Breast epithelium (tissue), 4 donors: ENCODE measurements around the gene YTHDF2. TPM values are rescaled to one million over a fixed set of nuclear protein-coding genes. Genes with fewer than 3 reads are reported as not detected.

ENCODE experiments used
- DNase-seq, 2 donors: peaks; one replicate each; pipeline ENCODE4 v3.0.0-alpha.2; 2019; ENCODE audit warnings: low spot score in 2 of 2
- H3K27ac ChIP-seq, 2 donors: fragments of 200-600 bp; sonication (generic) in 1 of 2; one replicate each; pipeline ENCODE4 v1.5.1; 2016 to 2019; ENCODE audit warnings: mild to moderate bottlenecking in 1 of 2
- H3K27me3 ChIP-seq, 2 donors: fragments of 200-600 bp; sonication (generic) in 1 of 2; one replicate each; pipeline versions ENCODE4 v1.5.1 to v1.6.0; 2017 to 2019; ENCODE audit warnings: control low read depth in 1 of 2, mild to moderate bottlenecking in 1 of 2
- H3K36me3 ChIP-seq: fragments of 200-600 bp; one replicate; pipeline ENCODE4 v1.5.1; 2019
- H3K4me1 ChIP-seq, 2 donors: fragments of 200-600 bp; sonication (generic); one replicate each; pipeline ENCODE4 v1.5.1; 2016 to 2019; ENCODE audit warnings: control low read depth in 1 of 2
- H3K4me3 ChIP-seq, 3 donors: fragments of 200-600 bp; sonication (generic); 1 replicate in 2 of 3; 2 replicates in 1 of 3; pipeline ENCODE4 v1.5.1; 2016 to 2019; ENCODE audit warnings: mild to moderate bottlenecking in 3 of 3, moderate library complexity in 2 of 3
- H3K9me3 ChIP-seq, 2 donors: fragments of 200-600 bp; sonication (generic) in 1 of 2; one replicate each; pipeline ENCODE4 v1.5.1; 2016 to 2019; ENCODE audit warnings: control low read depth in 1 of 2
- POLR2A ChIP-seq: fragments of 450-650 bp; IDR thresholded peaks from one replicate; pipeline ENCODE4 v1.6.1; 2016; ENCODE audit warnings: antibody characterized with exemption, mild to moderate bottlenecking, moderate library complexity
- POLR2AphosphoS5 ChIP-seq, 3 donors: sonication (generic); formaldehyde crosslinking; IDR thresholded peaks; one replicate each; pipeline ENCODE4 v1.6.1; 2017; ENCODE audit warnings: antibody characterized with exemption in 3 of 3
- intact Hi-C: fragments of 100-400 bp; cut with DNase I; formaldehyde crosslinking; loops from one replicate; pipeline ENCODE4 v1.15.1; 2023; ENCODE audit warnings: low total_unique reads
- total RNA-seq, 3 donors: library from RNA; depleted of rRNA; stranded (reverse); fragments of >200 nt; gene quantifications; one replicate each; pipeline ENCODE4 v1.1.0, GENCODE V29; 2016
- TF ChIP-seq, protein P1 (sequence below), 3 donors: fragments of 450-650 bp; IDR thresholded peaks; one replicate each; pipeline ENCODE4 v1.5.1; 2016 to 2017; ENCODE audit warnings: antibody characterized with exemption in 3 of 3, mild to moderate bottlenecking in 3 of 3, moderate library complexity in 3 of 3

YTHDF2 gene
- total RNA-seq, 3 donors from 2014 or later, result 43.5 to 74.1 (median 66.5) TPM

DNA sequence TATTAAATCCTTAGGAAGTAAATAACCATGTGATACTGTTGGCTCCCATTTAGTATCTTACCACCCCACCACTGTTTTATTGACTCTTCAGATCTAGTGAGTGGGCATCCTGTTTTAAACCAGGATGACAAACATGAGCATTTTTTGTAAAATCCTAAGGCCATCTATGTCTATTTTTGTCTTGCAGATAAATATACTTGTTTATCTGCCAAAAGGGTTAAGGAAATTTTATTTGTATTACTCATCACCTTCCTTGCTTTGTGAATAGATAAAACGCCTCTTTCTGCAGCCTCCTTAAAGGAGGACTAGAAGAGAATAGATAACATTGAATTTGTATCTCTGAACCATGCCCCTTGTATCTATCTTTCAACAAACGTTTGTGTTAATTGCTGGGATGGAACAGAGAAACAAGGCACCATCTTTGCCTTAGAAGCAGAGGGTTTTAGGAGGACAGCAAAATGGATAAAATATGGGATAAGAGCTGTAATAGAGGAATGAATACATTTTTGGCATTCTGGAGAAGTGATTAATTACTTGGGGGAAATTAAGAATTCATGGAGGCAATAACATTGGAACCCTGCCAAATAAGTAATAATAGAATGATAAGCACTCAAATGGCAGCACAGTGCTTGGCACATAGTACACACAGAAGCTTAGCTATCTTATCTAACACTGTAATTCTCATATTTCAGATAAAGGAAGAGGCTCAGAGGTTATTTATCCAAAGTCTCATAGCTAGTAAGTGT is 14.7 kb downstream of the YTHDF2 start:
- peaks cover 1 to 25% of the 10 kb centered on the region in 2 donors for H3K4me1 ChIP-seq
- DNase-seq, result no peak
- no peak overlapping the region for H3K27ac ChIP-seq
- H3K27me3 ChIP-seq, result no peaks in the 10 kb centered on the region
- H3K9me3 ChIP-seq, result no peaks in the 10 kb centered on the region
- no peaks in the 10 kb centered on the region for H3K36me3 ChIP-seq
- H3K4me3 ChIP-seq, result peak overlapping the region in 1 of 3 donors; percentile 3
- TF ChIP-seq, protein P1, sequence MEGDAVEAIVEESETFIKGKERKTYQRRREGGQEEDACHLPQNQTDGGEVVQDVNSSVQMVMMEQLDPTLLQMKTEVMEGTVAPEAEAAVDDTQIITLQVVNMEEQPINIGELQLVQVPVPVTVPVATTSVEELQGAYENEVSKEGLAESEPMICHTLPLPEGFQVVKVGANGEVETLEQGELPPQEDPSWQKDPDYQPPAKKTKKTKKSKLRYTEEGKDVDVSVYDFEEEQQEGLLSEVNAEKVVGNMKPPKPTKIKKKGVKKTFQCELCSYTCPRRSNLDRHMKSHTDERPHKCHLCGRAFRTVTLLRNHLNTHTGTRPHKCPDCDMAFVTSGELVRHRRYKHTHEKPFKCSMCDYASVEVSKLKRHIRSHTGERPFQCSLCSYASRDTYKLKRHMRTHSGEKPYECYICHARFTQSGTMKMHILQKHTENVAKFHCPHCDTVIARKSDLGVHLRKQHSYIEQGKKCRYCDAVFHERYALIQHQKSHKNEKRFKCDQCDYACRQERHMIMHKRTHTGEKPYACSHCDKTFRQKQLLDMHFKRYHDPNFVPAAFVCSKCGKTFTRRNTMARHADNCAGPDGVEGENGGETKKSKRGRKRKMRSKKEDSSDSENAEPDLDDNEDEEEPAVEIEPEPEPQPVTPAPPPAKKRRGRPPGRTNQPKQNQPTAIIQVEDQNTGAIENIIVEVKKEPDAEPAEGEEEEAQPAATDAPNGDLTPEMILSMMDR (IDR thresholded peaks at IDR 0.05), result no peak
- no peak for TF ChIP-seq POLR2AphosphoS5 (IDR thresholded peaks at IDR 0.05)
- TF ChIP-seq POLR2A, result no peak
- intact Hi-C loops, result no loop called here

DNA sequence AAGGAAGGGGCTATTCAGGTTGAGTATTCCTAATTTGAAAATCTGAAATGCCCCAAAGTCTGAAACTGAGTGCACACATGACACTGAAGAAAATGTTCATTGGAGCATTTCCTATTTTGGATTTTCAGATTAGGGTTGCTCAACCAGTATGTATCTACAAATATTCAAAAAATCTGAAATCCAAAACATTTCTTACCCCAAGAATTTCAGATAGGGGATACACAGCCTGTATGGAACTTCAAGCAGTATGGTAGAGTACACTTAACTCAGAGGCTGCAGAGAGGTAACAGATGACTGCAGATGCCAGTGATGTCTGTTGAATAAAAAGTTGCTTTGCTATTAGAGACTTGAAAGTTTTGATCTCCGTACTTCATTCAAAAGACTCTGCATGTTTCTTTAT is 19.0 kb downstream of the YTHDF2 start:
- H3K36me3 ChIP-seq, result no peaks in the 10 kb centered on the region
- H3K27me3 ChIP-seq, result no peaks in the 10 kb centered on the region
- H3K4me1 ChIP-seq, result peaks cover 3 to 26% of the 10 kb centered on the region in 2 donors
- DNase-seq, result no peak
- H3K27ac ChIP-seq, result no peak overlapping the region
- H3K4me3 ChIP-seq, result no peak overlapping the region
- intact Hi-C loops, result no loop called here
- TF ChIP-seq POLR2AphosphoS5 (IDR thresholded peaks at IDR 0.05) (no peak), POLR2A (no peak)
- TF ChIP-seq, protein P1 (IDR thresholded peaks at IDR 0.05), result no peak
- H3K9me3 ChIP-seq, result no peaks in the 10 kb centered on the region

DNA sequence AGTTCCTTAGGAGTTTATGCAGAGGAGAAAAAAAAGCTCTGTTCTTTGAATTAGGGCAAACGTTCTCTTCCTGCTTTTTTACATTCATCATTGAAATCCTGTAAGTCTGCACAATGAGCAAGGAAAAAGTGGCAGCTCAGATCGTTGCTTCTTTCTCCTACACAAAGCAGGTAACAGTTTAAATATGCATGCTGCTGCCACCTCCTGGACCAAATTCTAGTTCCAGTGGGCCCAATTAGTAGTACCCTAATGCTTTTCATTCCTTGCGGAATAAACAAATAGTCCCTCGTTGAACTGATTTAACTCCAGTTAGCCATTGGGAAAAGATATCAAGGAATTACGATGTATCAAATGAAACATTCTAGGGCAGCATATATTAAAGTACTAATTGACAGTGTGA is 20.1 kb downstream of the YTHDF2 start:
- TF ChIP-seq POLR2AphosphoS5 (IDR thresholded peaks at IDR 0.05) (no peak), POLR2A (no peak)
- TF ChIP-seq, protein P1 (IDR thresholded peaks at IDR 0.05), result no peak
- Histone ChIP-seq H3K36me3 (no peaks in the 10 kb centered on the region), H3K4me3 (peak overlapping the region in 1 of 3 donors; percentile 13), H3K27ac (no peak overlapping the region), H3K27me3 (no peaks in the 10 kb centered on the region), H3K9me3 (no peaks in the 10 kb centered on the region), H3K4me1 (peaks cover 3 to 18% of the 10 kb centered on the region in 2 donors)
- DNase-seq, result no peak
- intact Hi-C loops, result no loop called here

DNA sequence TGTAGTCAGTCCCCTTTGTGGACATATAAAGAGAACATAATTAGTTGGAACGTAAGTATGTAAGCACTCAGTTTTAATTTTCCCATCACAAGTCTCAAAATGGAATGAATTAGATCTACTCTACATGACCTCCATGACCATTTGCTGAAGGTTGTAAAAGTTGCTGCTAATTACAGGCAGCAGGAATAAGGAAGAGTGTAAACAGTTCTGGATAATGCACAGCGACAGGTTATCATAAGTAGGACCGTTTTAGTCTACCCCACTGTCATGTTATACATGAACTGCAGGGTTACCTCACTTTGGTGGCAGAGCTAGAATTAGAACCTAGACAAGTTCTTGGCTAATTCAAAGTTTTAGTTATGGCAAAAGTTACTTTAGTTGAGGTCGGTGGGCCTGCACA is 21.7 kb downstream of the YTHDF2 start:
- peaks cover 3 to 18% of the 10 kb centered on the region in 2 donors for H3K4me1 ChIP-seq

DNA sequence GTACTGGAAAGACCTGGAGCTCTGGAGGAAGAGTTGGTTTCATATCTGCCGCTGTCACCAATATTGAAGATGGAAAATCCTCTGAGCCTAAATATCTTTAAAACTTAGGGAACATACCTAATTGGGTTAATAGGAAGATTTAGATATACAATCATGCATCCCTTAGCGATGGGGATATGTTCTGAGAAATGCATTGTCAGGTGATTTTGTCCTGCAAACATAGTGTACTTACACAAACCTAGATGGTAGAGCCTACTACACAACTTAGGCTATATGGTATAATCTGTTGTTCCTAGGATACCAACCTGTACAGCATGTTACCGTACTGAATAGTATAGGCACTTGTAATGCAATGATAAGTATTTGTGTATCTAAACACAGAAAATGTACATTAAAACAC is 22.5 kb downstream of the YTHDF2 start:
- Histone ChIP-seq H3K4me1 (peaks cover 3 to 18% of the 10 kb centered on the region in 2 donors), H3K4me3 (no peak overlapping the region), H3K27ac (no peak overlapping the region), H3K27me3 (no peaks in the 10 kb centered on the region), H3K36me3 (no peaks in the 10 kb centered on the region), H3K9me3 (no peaks in the 10 kb centered on the region)
- DNase-seq, result no peak
- intact Hi-C loops, result no loop called here
- TF ChIP-seq, protein P1 (IDR thresholded peaks at IDR 0.05), result no peak
- TF ChIP-seq POLR2AphosphoS5 (IDR thresholded peaks at IDR 0.05), result no peak
- TF ChIP-seq POLR2A, result no peak

More for the DNA sequence above, 21.7 kb downstream of the YTHDF2 start:
- TF ChIP-seq POLR2A, result no peak
- TF ChIP-seq, protein P1 (IDR thresholded peaks at IDR 0.05), result no peak
- TF ChIP-seq POLR2AphosphoS5 (IDR thresholded peaks at IDR 0.05), result no peak
- DNase-seq, result no peak
- Histone ChIP-seq H3K27ac (no peak overlapping the region), H3K9me3 (no peaks in the 10 kb centered on the region), H3K4me3 (no peak overlapping the region), H3K27me3 (no peaks in the 10 kb centered on the region), H3K36me3 (no peaks in the 10 kb centered on the region)
- intact Hi-C loops, result no loop called here
